Esophagus squamous epithelium (tissue), 5 donors: Measurements from ENCODE around the gene SEPHS2. TPM values are rescaled to one million over a fixed set of nuclear protein-coding genes. Genes with fewer than 3 reads are reported as not detected.
A peak's percentile ranks its signal among the peaks of the same experiment; 100 is the strongest.

Experiments
- DNase-seq: peaks from one replicate; lab custom pipeline; 2025; lab: John Stamatoyannopoulos, UW
- H3K27ac ChIP-seq, 4 donors: fragments of 200-600 bp; sonication (generic); one replicate each; pipeline ENCODE4 v1.5.1; 2016 to 2019; ENCODE audit warnings: mild to moderate bottlenecking in 1 of 4
- H3K27me3 ChIP-seq, 4 donors: fragments of 200-600 bp; sonication (generic); 1 replicate in 3 of 4; 2 replicates in 1 of 4; pipeline versions ENCODE4 v1.5.1 to v1.6.0; 2017 to 2021; ENCODE audit warnings: antibody characterized with exemption in 1 of 4
- H3K36me3 ChIP-seq, 3 donors: fragments of 200-600 bp; sonication (generic); one replicate each; pipeline ENCODE4 v1.5.1; 2016 to 2019
- H3K4me1 ChIP-seq, 3 donors: fragments of 200-600 bp; sonication (generic); one replicate each; pipeline ENCODE4 v1.5.1; 2017 to 2019
- H3K4me3 ChIP-seq, 4 donors: fragments of 200-600 bp; sonication (generic); 1 replicate in 3 of 4; 2 replicates in 1 of 4; pipeline ENCODE4 v1.5.1; 2016 to 2019; ENCODE audit warnings: mild to moderate bottlenecking in 2 of 4, moderate library complexity in 1 of 4
- H3K9me3 ChIP-seq, 3 donors: fragments of 200-600 bp; sonication (generic); one replicate each; pipeline ENCODE4 v1.5.1; 2016 to 2019
- CTCF ChIP-seq, 6 experiments: fragments of 450-650 bp in 4 of 6; fragments of 200-600 bp in 2 of 6; sonication (generic) in 2 of 6; IDR thresholded peaks; one replicate each; pipeline ENCODE4 v1.5.1; 2016 to 2019; ENCODE audit warnings: antibody characterized with exemption in 6 of 6, mild to moderate bottlenecking in 4 of 6, moderate library complexity in 4 of 6
- POLR2A ChIP-seq, 4 donors: fragments of 450-650 bp; IDR thresholded peaks; one replicate each; pipeline ENCODE4 v1.6.1; 2017; ENCODE audit warnings: antibody characterized with exemption in 4 of 4, mild to moderate bottlenecking in 4 of 4, moderate library complexity in 3 of 4
- WGBS, 2 donors: methylation state at CpG; one replicate each; pipeline ENCODE4 v1.1.5; 2018; 5-methylcytosine and 5-hydroxymethylcytosine counted together
- intact Hi-C: fragments of 100-400 bp; cut with DNase I; formaldehyde crosslinking; loops from one replicate; pipeline ENCODE4 v1.15.0; 2022
- total RNA-seq, 4 donors: library from RNA; depleted of rRNA; stranded (reverse); fragments of >200 nt; gene quantifications; one replicate each; pipeline ENCODE4 v1.1.0, GENCODE V29; 2016
- donor health status: DM: yes; HTN: yes; CAD: no.

SEPHS2 gene
- total RNA-seq, 4 donors from 2014 or later = 17.7 to 23.5 (median 19.7) TPM

- Histone ChIP-seq H3K4me3 (no peak overlapping the region), H3K27me3 (no peaks in the 10 kb centered on the region), H3K9me3 (no peaks in the 10 kb centered on the region), H3K27ac (peak overlapping the region in 1 of 4 donors; percentile 29), H3K36me3 (peaks cover 0 to 21% (median 0%) of the 10 kb centered on the region in 3 donors), H3K4me1 (peaks cover 11 to 34% (median 21%) of the 10 kb centered on the region in 3 donors)
- intact Hi-C loops = no loop called here
- 72 to 82% methylated on average over 5 of the region's 5 CpGs for WGBS, 2 donors
- no peak for DNase-seq
- TF ChIP-seq CTCF (IDR thresholded peaks at IDR 0.05) (no peak), POLR2A (IDR thresholded peaks at IDR 0.05) (no peak)
Observed at GRCh38 chr16:30414159-30414558, 31.5 kb downstream of the SEPHS2 start.

- H3K9me3 ChIP-seq = no peaks in the 10 kb centered on the region
- no peaks in the 10 kb centered on the region for H3K27me3 ChIP-seq
- intact Hi-C loops = no loop called here
- peaks cover 17 to 35% (median 18%) of the 10 kb centered on the region in 3 donors for H3K4me1 ChIP-seq
- H3K36me3 ChIP-seq = peaks cover 0 to 21% (median 0%) of the 10 kb centered on the region in 3 donors
- H3K4me3 ChIP-seq = no peak overlapping the region
- no peak for DNase-seq
- TF ChIP-seq CTCF (IDR thresholded peaks at IDR 0.05) = no peak
- no peak for TF ChIP-seq POLR2A (IDR thresholded peaks at IDR 0.05)
- no peak overlapping the region for H3K27ac ChIP-seq
- WGBS, 2 donors = 84 to 85% methylated on average over 6 of the region's 6 CpGs
Observed at GRCh38 chr16:30413112-30413806, 32.4 kb downstream of the SEPHS2 start.

- Histone ChIP-seq H3K27ac (peak overlapping the region in 3 of 4 donors; percentile 34 to 52 (median 43)), H3K4me3 (no peak overlapping the region), H3K27me3 (no peaks in the 10 kb centered on the region), H3K9me3 (no peaks in the 10 kb centered on the region), H3K36me3 (peaks cover 0 to 21% (median 0%) of the 10 kb centered on the region in 3 donors), H3K4me1 (peaks cover 14 to 39% (median 26%) of the 10 kb centered on the region in 3 donors)
- TF ChIP-seq POLR2A (IDR thresholded peaks at IDR 0.05) = peak in 1 of 4 donors; percentile 27
- peak; percentile 81 to 94 (median 92) for TF ChIP-seq CTCF (IDR thresholded peaks at IDR 0.05)
- intact Hi-C loops = no loop called here
- 38 to 42% methylated on average over 11 to 13 of the region's 15 CpGs for WGBS, 2 donors
- DNase-seq = no peak
Observed at GRCh38 chr16:30409125-30410060, 36.3 kb downstream of the SEPHS2 start.

- WGBS, 2 donors = 11% methylated on average over 4 to 10 of the region's 19 CpGs
- TF ChIP-seq POLR2A (IDR thresholded peaks at IDR 0.05) (no peak), CTCF (IDR thresholded peaks at IDR 0.05) (no peak)
- H3K4me3 ChIP-seq = peak overlapping the region; percentile 63 to 90 (median 68)
- H3K27me3 ChIP-seq = no peaks in the 10 kb centered on the region
- peak overlapping the region; percentile 85 to 95 (median 89) for H3K27ac ChIP-seq
- no peaks in the 10 kb centered on the region for H3K9me3 ChIP-seq
- no peak for DNase-seq
- H3K4me1 ChIP-seq = peaks cover 14 to 32% (median 26%) of the 10 kb centered on the region in 3 donors
- intact Hi-C loops = no loop called here
- H3K36me3 ChIP-seq = peaks cover 0 to 13% (median 0%) of the 10 kb centered on the region in 3 donors
Observed at GRCh38 chr16:30407804-30408534, 37.7 kb downstream of the SEPHS2 start.
